ENCODE results near the gene SMARCB1. TPM values are rescaled to one million over a fixed set of nuclear protein-coding genes. Genes with fewer than 3 reads are reported as not detected.

Gene SMARCB1
- total and polyA plus RNA-seq, 12 donors, result 41.3 to 95.5 (median 76.8) TPM

DNA sequence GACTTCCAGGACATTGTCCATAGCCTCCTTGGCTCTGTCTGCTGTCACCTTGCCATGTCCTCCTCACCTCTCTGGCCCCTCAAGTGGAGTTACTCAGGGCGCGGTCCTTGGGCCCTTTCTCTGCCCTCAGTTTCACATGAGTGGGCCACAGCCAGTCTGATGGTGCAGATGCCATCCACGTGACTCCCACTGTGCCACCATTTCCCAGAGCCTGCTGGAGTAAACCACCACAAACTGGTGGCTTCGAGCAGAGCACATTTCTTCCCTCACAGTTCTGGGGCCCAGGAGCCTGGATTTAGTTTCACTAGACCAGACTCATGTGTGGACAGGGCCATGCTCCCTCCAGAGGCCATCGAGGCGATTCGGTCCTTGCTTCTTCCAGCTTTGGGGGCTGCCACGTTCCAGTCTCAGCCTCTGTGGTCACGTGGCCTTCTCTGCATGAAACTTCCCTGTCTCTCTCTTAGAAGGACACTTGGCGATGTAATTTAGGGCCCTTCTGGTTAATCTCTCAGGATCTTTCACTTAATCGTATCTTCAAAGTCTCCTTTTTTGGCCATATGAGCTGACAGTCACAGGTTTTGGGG is 14.6 kb downstream of the SMARCB1 start:
- H3K27me3 ChIP-seq, result no peaks in the 10 kb centered on the region
- no peak overlapping the region for H3K27ac ChIP-seq
- WGBS, 4 donors, result 84 to 90% (median 88%) methylated on average over 10 to 11 of the region's 11 CpGs
- H3K36me3 ChIP-seq (replicated peaks in 1 of 2), result peaks cover 0 to 80% of the 10 kb centered on the region in 2 donors
- no peak overlapping the region for H3K4me3 ChIP-seq
- no peak for TF ChIP-seq POLR2A (IDR thresholded peaks at IDR 0.05)
- TF ChIP-seq CTCF (IDR thresholded peaks at IDR 0.05), result no peak
- intact Hi-C loops (cut with DNase I), result no loop called here
- H3K9me3 ChIP-seq (replicated peaks in 1 of 3), result no peaks in the 10 kb centered on the region
- H3K4me1 ChIP-seq (replicated peaks in 1 of 2), result no peaks in the 10 kb centered on the region
- no peak for DNase-seq

DNA sequence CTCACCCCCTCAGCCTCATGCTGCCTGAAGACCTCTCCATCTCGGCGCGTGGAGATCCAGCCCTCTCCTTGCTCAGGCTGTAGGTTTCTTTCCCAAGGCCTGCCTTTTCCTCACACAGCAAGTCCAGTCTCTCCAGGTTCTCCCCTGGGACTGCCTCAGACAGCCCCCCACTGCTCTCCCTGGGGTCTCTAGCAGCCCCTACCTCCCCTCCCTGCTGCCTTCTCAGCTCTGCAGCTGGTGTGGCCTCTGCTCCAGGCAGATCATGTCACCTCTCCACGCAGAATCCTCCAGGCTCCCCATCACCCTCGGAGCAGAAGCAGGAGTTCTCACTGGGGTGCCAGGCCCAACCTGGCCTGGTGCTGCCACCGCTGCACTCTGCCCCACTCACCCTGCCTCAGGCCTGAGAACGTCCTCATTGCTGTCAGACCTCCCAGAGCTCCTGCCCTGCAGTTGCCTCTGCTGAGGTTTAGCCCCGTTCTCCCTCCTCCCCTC is 15.2 kb downstream of the SMARCB1 start:
- Histone ChIP-seq H3K4me3 (no peak overlapping the region), H3K36me3 (replicated peaks in 1 of 2) (peaks cover 0 to 77% of the 10 kb centered on the region in 2 donors), H3K27me3 (no peaks in the 10 kb centered on the region), H3K9me3 (replicated peaks in 1 of 3) (no peaks in the 10 kb centered on the region), H3K4me1 (replicated peaks in 1 of 2) (no peaks in the 10 kb centered on the region), H3K27ac (no peak overlapping the region)
- TF ChIP-seq CTCF (IDR thresholded peaks at IDR 0.05) (no peak), POLR2A (IDR thresholded peaks at IDR 0.05) (no peak)
- no peak for DNase-seq
- 84 to 93% (median 91%) methylated on average over 7 to 8 of the region's 8 CpGs for WGBS, 4 donors
- intact Hi-C loops (cut with DNase I), result no loop called here

- no peaks in the 10 kb centered on the region for H3K9me3 ChIP-seq (replicated peaks in 1 of 3)
- TF ChIP-seq POLR2A (IDR thresholded peaks at IDR 0.05) (no peak), CTCF (IDR thresholded peaks at IDR 0.05) (no peak)
- H3K27me3 ChIP-seq, result no peaks in the 10 kb centered on the region
- intact Hi-C loops (cut with DNase I), result no loop called here
- H3K36me3 ChIP-seq (replicated peaks in 1 of 2), result peaks cover 0 to 77% of the 10 kb centered on the region in 2 donors
- no peaks in the 10 kb centered on the region for H3K4me1 ChIP-seq (replicated peaks in 1 of 2)
- WGBS, 4 donors, result 75 to 90% (median 80%) methylated on average over 12 to 21 of the region's 21 CpGs
- no peak overlapping the region for H3K4me3 ChIP-seq
- H3K27ac ChIP-seq, result no peak overlapping the region
- DNase-seq, result no peak
Measured at GRCh38 chr22:23803001-23803819, 16.4 kb downstream of the SMARCB1 start.

- Histone ChIP-seq H3K36me3 (replicated peaks in 1 of 2) (peaks cover 0 to 67% of the 10 kb centered on the region in 2 donors), H3K27ac (no peak overlapping the region), H3K27me3 (no peaks in the 10 kb centered on the region), H3K4me1 (replicated peaks in 1 of 2) (no peaks in the 10 kb centered on the region), H3K9me3 (replicated peaks in 1 of 3) (no peaks in the 10 kb centered on the region), H3K4me3 (no peak overlapping the region)
- intact Hi-C loops (cut with DNase I), result no loop called here
- 80 to 93% (median 85%) methylated on average over 10 to 12 of the region's 12 CpGs for WGBS, 4 donors
- TF ChIP-seq POLR2A (IDR thresholded peaks at IDR 0.05) (no peak), CTCF (IDR thresholded peaks at IDR 0.05) (no peak)
- DNase-seq, result no peak
Measured at GRCh38 chr22:23804781-23805291, 18.1 kb downstream of the SMARCB1 start.
